Myocyte (in vitro differentiated cells): ENCODE measurements around the gene RBBP9. TPM values are rescaled to one million over a fixed set of nuclear protein-coding genes. Genes with fewer than 3 reads are reported as not detected.
A peak's percentile ranks its signal among the peaks of the same experiment; 100 is the strongest.
"Not testable (repeated sequence)": the region's sequence is repeated elsewhere in the genome, so short reads cannot be mapped to it uniquely, and the experiment has no call there.

Experiments
- DNase-seq: peaks from one replicate; pipeline ENCODE4 v3.0.0-alpha.2; 2012; ENCODE audit warnings: low read depth
- polyA plus RNA-seq: library from polyadenylated mRNA; unstranded; fragments of >200 nt; gene quantifications from one replicate; pipeline ENCODE4 v1.2.1, GENCODE V29; 2012; ENCODE audit warnings: missing spikeins
- total RNA-seq: library from RNA; depleted of rRNA; stranded (reverse); fragments of >200 nt; gene quantifications from 2 replicates; pipeline ENCODE4 v1.2.3, GENCODE V29; 2014

The RBBP9 gene
- total RNA-seq: 9.0 and 23.0 TPM in 2 replicates
- 9.9 TPM for polyA plus RNA-seq

GRCh38 chr20:18496740-18497592 is at the start of gene RBBP9:
TSS of gene RBBP9 (minus strand) at chr20:18497225. CDS start at chr20:18497167, 58 bp downstream.
- DNase-seq: peak; percentile 89

GRCh38 chr20:18545566-18545965 is 48.5 kb upstream of the RBBP9 start:
- DNase-seq: no peak

- DNase-seq: no peak
Observed at GRCh38 chr20:18543932-18544331, 46.9 kb upstream of the RBBP9 start.

- DNase-seq: no peak
Observed at GRCh38 chr20:18543216-18543615, 46.2 kb upstream of the RBBP9 start.

GRCh38 chr20:18541741-18542140 is 44.7 kb upstream of the RBBP9 start:
- DNase-seq: no peak

GRCh38 chr20:18537651-18538050 is 40.6 kb upstream of the RBBP9 start:
- no peak for DNase-seq

GRCh38 chr20:18533978-18534644 is 37.1 kb upstream of the RBBP9 start:
- DNase-seq: no peak

GRCh38 chr20:18533491-18533890 is 36.5 kb upstream of the RBBP9 start:
- DNase-seq: no peak

- DNase-seq: no peak
Observed at GRCh38 chr20:18532626-18533025, 35.6 kb upstream of the RBBP9 start.

GRCh38 chr20:18529041-18529440 is 32.0 kb upstream of the RBBP9 start:
- DNase-seq: no peak

- no peak for DNase-seq
Observed at GRCh38 chr20:18527836-18528235, 30.8 kb upstream of the RBBP9 start.

- DNase-seq: no peak
Observed at GRCh38 chr20:18527339-18527738, 30.3 kb upstream of the RBBP9 start.

GRCh38 chr20:18526761-18527160 is 29.7 kb upstream of the RBBP9 start:
- not testable (repeated sequence) for DNase-seq

GRCh38 chr20:18524646-18525045 is 27.6 kb upstream of the RBBP9 start:
- peak; percentile 19 for DNase-seq

- DNase-seq: no peak
Observed at GRCh38 chr20:18523066-18523465, 26.0 kb upstream of the RBBP9 start.

- DNase-seq: not testable (repeated sequence)
Observed at GRCh38 chr20:18522066-18522465, 25.0 kb upstream of the RBBP9 start.

GRCh38 chr20:18515973-18516372 is 18.9 kb upstream of the RBBP9 start:
- no peak for DNase-seq

GRCh38 chr20:18514127-18514526 is 17.1 kb upstream of the RBBP9 start:
- no peak for DNase-seq

- no peak for DNase-seq
Observed at GRCh38 chr20:18513208-18513607, 16.2 kb upstream of the RBBP9 start.

- no peak for DNase-seq
Observed at GRCh38 chr20:18511571-18511970, 14.5 kb upstream of the RBBP9 start.

- DNase-seq: peak; percentile 98
Observed at GRCh38 chr20:18507218-18508191, 10.5 kb upstream of the RBBP9 start, which contains the start of gene SEC23B. TSS of gene SEC23B (plus strand) at chr20:18507940. CDS start at chr20:18510836, 2,896 bp downstream.
